SK-N-SH (cell line): Measurements from ENCODE around the gene USP13. TPM values are rescaled to one million over a fixed set of nuclear protein-coding genes. Genes with fewer than 3 reads are reported as not detected.

Experiments used
- CTCF ChIA-PET: fragments of 300-600, 350-600 bp; formaldehyde crosslinking; extraction: SDS; loops from one replicate; lab custom pipeline; 2021; lab: Yijun Ruan, JAX
- POLR2A ChIA-PET: fragments of 350-600 bp; sonication (Branson Sonifier 250); formaldehyde crosslinking; extraction: SDS; loops from one replicate; lab custom pipeline; 2020; ENCODE audit warnings: antibody characterized with exemption, inconsistent platforms; lab: Yijun Ruan, JAX
- DNase-seq: peaks from one replicate; pipeline ENCODE4 v3.0.0; 2012
- H2AFZ ChIP-seq: fragments of 200-600 bp; sonication (generic); 2 replicates; pipeline ENCODE4 v1.8.1; 2016; ENCODE audit warnings: antibody characterized with exemption, mild to moderate bottlenecking, low read depth
- H3F3A ChIP-seq: fragments of 200-600 bp; sonication (generic); replicated peaks from 2 replicates; pipeline ENCODE3; 2016; ENCODE audit warnings: antibody characterized with exemption, mild to moderate bottlenecking; ENCODE audit not compliant: insufficient read depth
- H3K27ac ChIP-seq, 2 experiments: fragments of 200-500 bp in 1 of 2; fragments of 200-600 bp in 1 of 2; sonication (Bioruptor generic) in 1 of 2; sonication (generic), shearing (Covaris generic) in 1 of 2; 2 replicates each; pipeline versions ENCODE4 v1.5.1 to v1.6.1; 2014 to 2016; ENCODE audit warnings: low read depth in 2 of 2, inconsistent platforms in 1 of 2, low read length in 1 of 2, mild to moderate bottlenecking in 1 of 2, mixed read lengths in 1 of 2
- H3K27me3 ChIP-seq: fragments of 200-600 bp; sonication (generic), shearing (Covaris generic); 2 replicates; pipeline ENCODE4 v1.6.1; 2016; ENCODE audit warnings: mixed run types; ENCODE audit not compliant: insufficient read depth
- H3K36me3 ChIP-seq, 2 experiments: fragments of 200-500 bp in 1 of 2; fragments of 200-600 bp in 1 of 2; sonication (Bioruptor generic) in 1 of 2; sonication (generic) in 1 of 2; replicated peaks in 1 of 2; 2 replicates each; pipeline versions ENCODE3 to v1.5.1; 2014 to 2016; ENCODE audit warnings: low read length in 1 of 2, mild to moderate bottlenecking in 1 of 2; ENCODE audit not compliant: insufficient read depth in 2 of 2, control insufficient read depth in 1 of 2
- H3K4me1 ChIP-seq, 2 experiments: fragments of 200-500 bp in 1 of 2; fragments of 200-600 bp in 1 of 2; sonication (Bioruptor generic) in 1 of 2; sonication (generic), shearing (Covaris generic) in 1 of 2; 2 replicates each; pipeline versions ENCODE4 v1.5.1 to v1.6.1; 2014 to 2016; ENCODE audit warnings: low read depth in 1 of 2, low read length in 1 of 2, mixed run types in 1 of 2; ENCODE audit not compliant: insufficient read depth in 2 of 2, control insufficient read depth in 1 of 2
- H3K4me2 ChIP-seq: fragments of 200-600 bp; sonication (generic), shearing (Covaris generic); 2 replicates; pipeline ENCODE4 v1.6.1; 2017; ENCODE audit warnings: mixed run types
- H3K4me3 ChIP-seq, 2 experiments: fragments of 200-500 bp in 1 of 2; fragments of 200-600 bp in 1 of 2; sonication (Bioruptor generic) in 1 of 2; sonication (generic), shearing (Covaris generic) in 1 of 2; 2 replicates each; pipeline versions ENCODE4 v1.5.1 to v1.8.1; 2014 to 2016; ENCODE audit warnings: low read depth in 2 of 2, inconsistent platforms in 1 of 2, low read length in 1 of 2, mild to moderate bottlenecking in 1 of 2, mixed read lengths in 1 of 2, moderate library complexity in 1 of 2
- H3K79me2 ChIP-seq: fragments of 200-600 bp; sonication (generic); 2 replicates; pipeline ENCODE4 v1.8.1; 2017; ENCODE audit warnings: mild to moderate bottlenecking; ENCODE audit not compliant: insufficient read depth
- H3K9ac ChIP-seq: fragments of 200-600 bp; sonication (generic); 2 replicates; pipeline ENCODE4 v1.6.1; 2017; ENCODE audit warnings: mixed run types
- H3K9me2 ChIP-seq: fragments of 200-600 bp; sonication (generic); 2 replicates; pipeline ENCODE4 v1.6.1; 2017; ENCODE audit warnings: mixed run types
- H3K9me3 ChIP-seq: fragments of 200-600 bp; sonication (generic); 2 replicates; pipeline ENCODE4 v1.6.1; 2017; ENCODE audit warnings: mixed run types, mild to moderate bottlenecking, moderate library complexity
- H4K20me1 ChIP-seq: fragments of 200-600 bp; sonication (generic); 2 replicates; pipeline ENCODE4 v1.6.1; 2017; ENCODE audit warnings: mild to moderate bottlenecking, mixed run types; ENCODE audit not compliant: insufficient read depth
- CTCF ChIP-seq: fragments of 200-600 bp; sonication (generic); IDR thresholded peaks from 2 replicates; pipeline ENCODE4 v1.6.1; 2017; ENCODE audit warnings: antibody characterized with exemption, mild to moderate bottlenecking, moderate library complexity
- ELF1 ChIP-seq: IDR thresholded peaks from 2 replicates; pipeline ENCODE4 v1.4.0; 2012
- EP300 ChIP-seq, 2 experiments: IDR thresholded peaks; 2 replicates each; pipeline versions ENCODE4 v1.4.0 to v1.6.1; 2012; ENCODE audit warnings: borderline replicate concordance in 1 of 2, low read depth in 1 of 2, low read length in 1 of 2
- EZH2phosphoT487 ChIP-seq: fragments of 200-600 bp; sonication (generic); IDR thresholded peaks from 2 replicates; pipeline ENCODE4 v1.6.1; 2017; ENCODE audit warnings: low read depth, mixed run types, mild to moderate bottlenecking, antibody characterized with exemption, moderate library complexity, borderline replicate concordance
- FOXJ3 ChIP-seq: sonication (generic); formaldehyde crosslinking; IDR thresholded peaks from 2 replicates; pipeline ENCODE4 v1.5.1; 2020; ENCODE audit warnings: mild to moderate bottlenecking, missing genetic modification reagents
- GABPA ChIP-seq: IDR thresholded peaks from 2 replicates; pipeline ENCODE4 v1.4.0; 2012; ENCODE audit warnings: low read depth, mild to moderate bottlenecking
- NRF1 ChIP-seq: IDR thresholded peaks from 2 replicates; pipeline ENCODE4 v1.6.1; 2012; ENCODE audit warnings: low read depth, mild to moderate bottlenecking, low read length
- RAD21 ChIP-seq: IDR thresholded peaks from 2 replicates; pipeline ENCODE4 v1.6.1; 2012; ENCODE audit warnings: mild to moderate bottlenecking, low read length
- RCOR1 ChIP-seq: fragments of 150-350 bp; IDR thresholded peaks from 2 replicates; pipeline ENCODE4 v1.6.1; 2017; ENCODE audit warnings: antibody characterized with exemption, low read length
- SMC3 ChIP-seq: IDR thresholded peaks from 2 replicates; pipeline ENCODE4 v1.6.1; 2012; ENCODE audit warnings: low read depth, low read length, improper control_type of control experiment
- TCF12 ChIP-seq: IDR thresholded peaks from 2 replicates; pipeline ENCODE4 v1.4.0; 2012
- TEAD4 ChIP-seq: IDR thresholded peaks from 2 replicates; pipeline ENCODE4 v1.4.0; 2012; ENCODE audit warnings: mild to moderate bottlenecking, borderline replicate concordance; ENCODE audit not compliant: insufficient read depth
- USF2 ChIP-seq: fragments of 150-350 bp; IDR thresholded peaks from 2 replicates; pipeline ENCODE4 v1.6.1; 2017; ENCODE audit warnings: antibody characterized with exemption, low read length, low read depth, borderline replicate concordance
- ZBTB33 ChIP-seq: IDR thresholded peaks from 2 replicates; pipeline ENCODE4 v1.4.0; 2012; ENCODE audit warnings: low read depth, borderline replicate concordance
- WGBS: methylation state at CpG from one replicate; pipeline ENCODE4 v1.1.6; 2017; ENCODE audit warnings: low lambda C conversion rate; 5-methylcytosine and 5-hydroxymethylcytosine counted together
- polyA plus RNA-seq, 3 experiments: library from polyadenylated mRNA; depleted of rRNA; stranded (reverse); fragments of >200 nt; gene quantifications; 2 replicates each; pipeline ENCODE4 v1.2.3, GENCODE V29; 2012
- TF ChIP-seq, protein P1 (sequence below): IDR thresholded peaks from 2 replicates; pipeline ENCODE4 v1.6.1; 2012; ENCODE audit warnings: mild to moderate bottlenecking, low read depth, low read length, moderate library complexity
- TF ChIP-seq, protein P2 (sequence below): IDR thresholded peaks from 2 replicates; pipeline ENCODE4; 2012
- TF ChIP-seq, protein P3 (sequence below): IDR thresholded peaks from 2 replicates; pipeline ENCODE4 v1.4.0; 2012; ENCODE audit warnings: low read depth

Gene USP13
- polyA plus RNA-seq, 1 of the 3 experiments (the other 2 are of a cell fraction), result 8.2 TPM

DNA sequence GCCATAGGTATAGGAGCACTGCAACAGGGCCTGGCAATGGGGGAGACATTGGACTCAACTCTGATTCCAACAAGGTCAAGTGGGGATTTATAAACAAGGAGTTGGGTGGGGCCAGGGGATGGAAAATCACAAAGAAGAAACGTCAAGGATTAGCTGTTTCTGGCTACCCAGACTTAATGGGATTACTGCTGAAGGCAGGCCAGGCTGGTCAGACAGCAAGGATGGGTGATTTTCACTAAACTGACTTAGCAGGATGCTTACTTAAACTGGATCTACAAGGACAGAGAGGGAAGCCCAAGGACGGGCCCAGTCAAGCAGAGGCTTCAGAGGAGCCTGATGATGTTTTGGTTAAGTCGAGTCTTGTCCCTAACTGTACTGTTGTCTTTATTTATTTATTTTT, 76.2 kb downstream of the USP13 start:
- Histone ChIP-seq H3K4me2 (no peak overlapping the region), H3K9me2 (no peaks in the 10 kb centered on the region), H3K36me3 (peaks cover 9 to 27% of the 10 kb centered on the region in 2 experiments), H3K27me3 (no peaks in the 10 kb centered on the region), H4K20me1 (no peaks in the 10 kb centered on the region), H3K9me3 (no peaks in the 10 kb centered on the region), H3K4me3 (no peak overlapping the region), H3K27ac (no peak overlapping the region), H3F3A (no peaks in the 10 kb centered on the region), H3K4me1 (peaks cover 0 to 2% of the 10 kb centered on the region in 2 experiments; a peak in 1 of 4 replicates), H3K79me2 (peaks cover 6% of the 10 kb centered on the region; the same call in 1 of the 2 replicates), H2AFZ (no peak overlapping the region), H3K9ac (no peak overlapping the region)
- 78% methylated on average over 3 of the region's 3 CpGs for WGBS
- POLR2A ChIA-PET, result no interaction called here
- no peak for DNase-seq
- no peak for TF ChIP-seq TCF12
- no peak for TF ChIP-seq ZBTB33
- no peak for TF ChIP-seq CTCF
- TF ChIP-seq, protein P1, sequence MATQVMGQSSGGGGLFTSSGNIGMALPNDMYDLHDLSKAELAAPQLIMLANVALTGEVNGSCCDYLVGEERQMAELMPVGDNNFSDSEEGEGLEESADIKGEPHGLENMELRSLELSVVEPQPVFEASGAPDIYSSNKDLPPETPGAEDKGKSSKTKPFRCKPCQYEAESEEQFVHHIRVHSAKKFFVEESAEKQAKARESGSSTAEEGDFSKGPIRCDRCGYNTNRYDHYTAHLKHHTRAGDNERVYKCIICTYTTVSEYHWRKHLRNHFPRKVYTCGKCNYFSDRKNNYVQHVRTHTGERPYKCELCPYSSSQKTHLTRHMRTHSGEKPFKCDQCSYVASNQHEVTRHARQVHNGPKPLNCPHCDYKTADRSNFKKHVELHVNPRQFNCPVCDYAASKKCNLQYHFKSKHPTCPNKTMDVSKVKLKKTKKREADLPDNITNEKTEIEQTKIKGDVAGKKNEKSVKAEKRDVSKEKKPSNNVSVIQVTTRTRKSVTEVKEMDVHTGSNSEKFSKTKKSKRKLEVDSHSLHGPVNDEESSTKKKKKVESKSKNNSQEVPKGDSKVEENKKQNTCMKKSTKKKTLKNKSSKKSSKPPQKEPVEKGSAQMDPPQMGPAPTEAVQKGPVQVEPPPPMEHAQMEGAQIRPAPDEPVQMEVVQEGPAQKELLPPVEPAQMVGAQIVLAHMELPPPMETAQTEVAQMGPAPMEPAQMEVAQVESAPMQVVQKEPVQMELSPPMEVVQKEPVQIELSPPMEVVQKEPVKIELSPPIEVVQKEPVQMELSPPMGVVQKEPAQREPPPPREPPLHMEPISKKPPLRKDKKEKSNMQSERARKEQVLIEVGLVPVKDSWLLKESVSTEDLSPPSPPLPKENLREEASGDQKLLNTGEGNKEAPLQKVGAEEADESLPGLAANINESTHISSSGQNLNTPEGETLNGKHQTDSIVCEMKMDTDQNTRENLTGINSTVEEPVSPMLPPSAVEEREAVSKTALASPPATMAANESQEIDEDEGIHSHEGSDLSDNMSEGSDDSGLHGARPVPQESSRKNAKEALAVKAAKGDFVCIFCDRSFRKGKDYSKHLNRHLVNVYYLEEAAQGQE, result no peak
- no peak for TF ChIP-seq RAD21
- no peak for TF ChIP-seq ELF1
- TF ChIP-seq USF2, result no peak
- TF ChIP-seq, protein P2, sequence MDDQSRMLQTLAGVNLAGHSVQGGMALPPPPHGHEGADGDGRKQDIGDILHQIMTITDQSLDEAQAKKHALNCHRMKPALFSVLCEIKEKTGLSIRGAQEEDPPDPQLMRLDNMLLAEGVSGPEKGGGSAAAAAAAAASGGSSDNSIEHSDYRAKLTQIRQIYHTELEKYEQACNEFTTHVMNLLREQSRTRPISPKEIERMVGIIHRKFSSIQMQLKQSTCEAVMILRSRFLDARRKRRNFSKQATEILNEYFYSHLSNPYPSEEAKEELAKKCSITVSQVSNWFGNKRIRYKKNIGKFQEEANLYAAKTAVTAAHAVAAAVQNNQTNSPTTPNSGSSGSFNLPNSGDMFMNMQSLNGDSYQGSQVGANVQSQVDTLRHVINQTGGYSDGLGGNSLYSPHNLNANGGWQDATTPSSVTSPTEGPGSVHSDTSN, result no peak
- no peak for TF ChIP-seq SMC3
- no peak for TF ChIP-seq EP300 (IDR thresholded peaks at IDR 0.05; ENCODE audit: borderline replicate concordance in 1 of 2, low read depth in 1 of 2, low read length in 1 of 2)
- no peak for TF ChIP-seq EZH2phosphoT487
- no peak for TF ChIP-seq GABPA
- TF ChIP-seq FOXJ3 (CRISPR knock-in tag), result no peak
- TF ChIP-seq TEAD4, result no peak
- TF ChIP-seq, protein P3, sequence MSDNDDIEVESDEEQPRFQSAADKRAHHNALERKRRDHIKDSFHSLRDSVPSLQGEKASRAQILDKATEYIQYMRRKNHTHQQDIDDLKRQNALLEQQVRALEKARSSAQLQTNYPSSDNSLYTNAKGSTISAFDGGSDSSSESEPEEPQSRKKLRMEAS, result no peak
- TF ChIP-seq NRF1, result no peak
- TF ChIP-seq RCOR1, result no peak
- CTCF ChIA-PET, result no interaction called here
